Suprapubic skin (tissue), 4 donors: ENCODE measurements around the gene RASAL1. TPM values are rescaled to one million over a fixed set of nuclear protein-coding genes. Genes with fewer than 3 reads are reported as not detected.
A peak's percentile ranks its signal among the peaks of the same experiment; 100 is the strongest.

Experiments used
- DNase-seq, 2 donors: peaks; one replicate each; pipeline ENCODE4 v3.0.0-alpha.2; 2019; ENCODE audit warnings: low spot score in 2 of 2
- H3K27ac ChIP-seq: fragments of 200-600 bp; sonication (generic); one replicate; pipeline ENCODE4 v1.5.1; 2019
- H3K27me3 ChIP-seq: fragments of 200-600 bp; sonication (generic); one replicate; pipeline ENCODE4 v1.5.1; 2019
- H3K36me3 ChIP-seq: fragments of 200-600 bp; sonication (generic); one replicate; pipeline ENCODE4 v1.5.1; 2019
- H3K4me1 ChIP-seq: fragments of 200-600 bp; sonication (generic); one replicate; pipeline ENCODE4 v1.5.1; 2019
- H3K4me3 ChIP-seq: fragments of 200-600 bp; sonication (generic); one replicate; pipeline ENCODE4 v1.5.1; 2019; ENCODE audit warnings: mild to moderate bottlenecking
- H3K9me3 ChIP-seq: fragments of 200-600 bp; sonication (generic); one replicate; pipeline ENCODE4 v1.5.1; 2019
- EP300 ChIP-seq: sonication (generic); formaldehyde crosslinking; IDR thresholded peaks from one replicate; pipeline ENCODE4 v1.6.1; 2017; ENCODE audit warnings: antibody characterized with exemption
- POLR2A ChIP-seq, 2 donors: fragments of 450-650 bp; IDR thresholded peaks; one replicate each; pipeline ENCODE4 v1.6.1; 2017; ENCODE audit warnings: antibody characterized with exemption in 2 of 2, mild to moderate bottlenecking in 2 of 2, moderate library complexity in 2 of 2
- POLR2AphosphoS5 ChIP-seq, 3 donors: sonication (generic); formaldehyde crosslinking; IDR thresholded peaks; one replicate each; pipeline ENCODE4 v1.6.1; 2017; ENCODE audit warnings: antibody characterized with exemption in 3 of 3
- WGBS: methylation state at CpG from one replicate; pipeline ENCODE4 v1.1.5; 2018; 5-methylcytosine and 5-hydroxymethylcytosine counted together
- total RNA-seq, 4 donors: library from RNA; depleted of rRNA; stranded (reverse); fragments of >200 nt; gene quantifications; one replicate each; pipeline ENCODE4 v1.1.0, GENCODE V29; 2016
- TF ChIP-seq, protein P1 (sequence below), 2 donors: fragments of 200-600 bp in 1 of 2; fragments of 450-650 bp in 1 of 2; sonication (generic) in 1 of 2; IDR thresholded peaks; one replicate each; pipeline ENCODE4 v1.5.1; 2016 to 2019; ENCODE audit warnings: antibody characterized with exemption in 2 of 2, mild to moderate bottlenecking in 1 of 2, moderate library complexity in 1 of 2

RASAL1 gene
- total RNA-seq, 4 donors from 2014 or later = 19.8 to 39.0 (median 32.5) TPM

GRCh38 chr12:113151655-113152054, 16.1 kb upstream of the RASAL1 start:
- no peak for DNase-seq
- no peaks in the 10 kb centered on the region for H3K9me3 ChIP-seq
- TF ChIP-seq EP300 (no peak), POLR2A (IDR thresholded peaks at IDR 0.05) (no peak), POLR2AphosphoS5 (IDR thresholded peaks at IDR 0.05) (no peak)
- TF ChIP-seq, protein P1, sequence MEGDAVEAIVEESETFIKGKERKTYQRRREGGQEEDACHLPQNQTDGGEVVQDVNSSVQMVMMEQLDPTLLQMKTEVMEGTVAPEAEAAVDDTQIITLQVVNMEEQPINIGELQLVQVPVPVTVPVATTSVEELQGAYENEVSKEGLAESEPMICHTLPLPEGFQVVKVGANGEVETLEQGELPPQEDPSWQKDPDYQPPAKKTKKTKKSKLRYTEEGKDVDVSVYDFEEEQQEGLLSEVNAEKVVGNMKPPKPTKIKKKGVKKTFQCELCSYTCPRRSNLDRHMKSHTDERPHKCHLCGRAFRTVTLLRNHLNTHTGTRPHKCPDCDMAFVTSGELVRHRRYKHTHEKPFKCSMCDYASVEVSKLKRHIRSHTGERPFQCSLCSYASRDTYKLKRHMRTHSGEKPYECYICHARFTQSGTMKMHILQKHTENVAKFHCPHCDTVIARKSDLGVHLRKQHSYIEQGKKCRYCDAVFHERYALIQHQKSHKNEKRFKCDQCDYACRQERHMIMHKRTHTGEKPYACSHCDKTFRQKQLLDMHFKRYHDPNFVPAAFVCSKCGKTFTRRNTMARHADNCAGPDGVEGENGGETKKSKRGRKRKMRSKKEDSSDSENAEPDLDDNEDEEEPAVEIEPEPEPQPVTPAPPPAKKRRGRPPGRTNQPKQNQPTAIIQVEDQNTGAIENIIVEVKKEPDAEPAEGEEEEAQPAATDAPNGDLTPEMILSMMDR (IDR thresholded peaks at IDR 0.05) = no peak
- H3K27ac ChIP-seq = no peak overlapping the region
- H3K4me3 ChIP-seq = no peak overlapping the region
- H3K4me1 ChIP-seq = peaks cover 33% of the 10 kb centered on the region
- H3K36me3 ChIP-seq = no peaks in the 10 kb centered on the region
- H3K27me3 ChIP-seq = peaks cover 33% of the 10 kb centered on the region
- WGBS = 88% methylated on average over 3 of the region's 3 CpGs

DNA sequence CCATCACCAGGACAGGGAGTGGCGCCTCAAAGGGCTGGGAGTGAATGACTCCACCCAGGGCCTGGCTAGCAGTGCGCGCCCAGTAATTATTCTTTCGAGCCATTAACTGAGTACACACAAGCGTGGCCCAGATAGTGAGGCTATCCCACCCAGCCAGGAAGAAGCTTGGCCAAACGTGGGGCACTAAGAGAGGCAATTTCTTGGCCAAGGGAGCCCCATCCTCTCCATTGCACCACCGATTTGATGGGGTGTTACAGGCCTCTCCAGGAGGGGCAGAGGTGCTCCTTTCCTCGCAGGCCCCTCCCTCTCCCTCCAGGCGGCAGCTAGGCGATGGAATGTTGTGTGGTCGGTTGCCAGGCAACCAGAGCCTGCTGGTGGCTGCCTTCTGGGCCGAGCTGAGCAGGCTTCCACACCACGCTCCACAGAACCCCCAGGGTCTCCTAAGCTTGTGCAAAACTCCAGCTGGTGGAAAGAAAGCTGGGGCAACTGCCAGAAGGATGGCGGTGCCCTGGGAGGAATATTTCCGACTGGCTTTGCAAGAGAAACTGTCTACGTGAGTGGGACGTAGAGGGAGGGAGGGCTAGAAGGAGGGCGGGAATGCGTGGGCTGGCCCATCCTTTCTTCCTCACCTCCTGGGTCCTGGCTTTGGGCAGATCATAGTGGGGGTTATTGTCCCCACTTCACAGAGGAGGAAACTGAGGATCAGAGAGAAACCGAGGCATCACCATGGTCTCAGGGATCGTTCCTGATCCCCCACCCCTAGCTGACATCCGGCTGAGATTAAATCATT, 14.0 kb upstream of the RASAL1 start, which contains the start of gene CFAP73:
Gene CFAP73 (plus strand): TSS at position 364 of the 790 bp plus-strand sequence. CDS start 134 bp downstream, at position 498.
- TF ChIP-seq POLR2A (IDR thresholded peaks at IDR 0.05) = no peak
- TF ChIP-seq POLR2AphosphoS5 (IDR thresholded peaks at IDR 0.05) = no peak
- no peak for TF ChIP-seq EP300
- TF ChIP-seq, protein P1 (IDR thresholded peaks at IDR 0.05) = no peak
- peak within 1 kb of the TSS; percentile 53 for H3K27ac ChIP-seq

DNA sequence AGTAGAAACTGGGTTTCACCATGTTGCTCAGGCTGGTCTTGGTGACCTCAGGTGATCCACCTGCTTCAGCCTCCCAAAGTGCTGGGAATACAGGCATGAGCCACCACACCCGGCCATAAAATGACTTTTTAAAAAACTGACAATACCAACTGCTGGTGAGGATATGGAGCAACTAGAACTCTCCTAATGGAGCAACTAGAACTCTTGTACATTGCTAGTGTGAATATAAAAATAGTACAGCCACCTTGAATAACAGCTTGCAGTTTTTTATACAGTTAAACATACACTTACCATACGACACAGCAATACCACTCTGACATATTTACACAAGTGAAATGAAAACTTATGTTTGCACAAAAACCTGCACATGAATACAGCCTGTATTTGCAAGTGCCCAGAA, 11.4 kb upstream of the RASAL1 start:
- no peak overlapping the region for H3K27ac ChIP-seq
- H3K9me3 ChIP-seq = no peaks in the 10 kb centered on the region
- no peaks in the 10 kb centered on the region for H3K36me3 ChIP-seq
- no peak for DNase-seq
- peaks cover 20% of the 10 kb centered on the region for H3K4me1 ChIP-seq
- TF ChIP-seq, protein P1 (IDR thresholded peaks at IDR 0.05) = no peak
- TF ChIP-seq POLR2AphosphoS5 (IDR thresholded peaks at IDR 0.05) (no peak), EP300 (no peak), POLR2A (IDR thresholded peaks at IDR 0.05) (no peak)
- H3K4me3 ChIP-seq = no peak overlapping the region
- 90% methylated on average over 2 of the region's 2 CpGs for WGBS
- peaks cover 12% of the 10 kb centered on the region for H3K27me3 ChIP-seq

More for the DNA sequence above, 14.0 kb upstream of the RASAL1 start, which contains the start of gene CFAP73:
- peaks cover 31% of the 10 kb centered on the region for H3K4me1 ChIP-seq
- no peaks in the 10 kb centered on the region for H3K9me3 ChIP-seq
- H3K36me3 ChIP-seq = no peaks in the 10 kb centered on the region
- DNase-seq = peak in 1 of 2 donors; percentile 78
- H3K4me3 ChIP-seq = no peak within 1 kb of the TSS
- 15% methylated on average over 16 of the region's 22 CpGs for WGBS
- H3K27me3 ChIP-seq = peaks cover 25% of the 10 kb centered on the region

- Histone ChIP-seq H3K27me3 (peaks cover 4% of the 10 kb centered on the region), H3K27ac (no peak overlapping the region), H3K4me1 (peaks cover 29% of the 10 kb centered on the region), H3K36me3 (no peaks in the 10 kb centered on the region), H3K9me3 (no peaks in the 10 kb centered on the region), H3K4me3 (no peak overlapping the region)
- WGBS = 75% methylated on average over 12 of the region's 12 CpGs
- no peak for TF ChIP-seq EP300
- DNase-seq = no peak
Observed at GRCh38 chr12:113145720-113146551, 10.4 kb upstream of the RASAL1 start.

- H3K4me1 ChIP-seq = peaks cover 24% of the 10 kb centered on the region
- H3K27ac ChIP-seq = no peak overlapping the region
Observed at GRCh38 chr12:113144806-113145205, 9.2 kb upstream of the RASAL1 start.

More at GRCh38 chr12:113144806-113145205, 9.2 kb upstream of the RASAL1 start:
- Histone ChIP-seq H3K4me3 (no peak overlapping the region), H3K9me3 (no peaks in the 10 kb centered on the region), H3K27me3 (no peaks in the 10 kb centered on the region), H3K36me3 (no peaks in the 10 kb centered on the region)
- no peak for DNase-seq
- WGBS = 78% methylated on average over 5 of the region's 5 CpGs
- TF ChIP-seq, protein P1 (IDR thresholded peaks at IDR 0.05) = no peak
- TF ChIP-seq EP300 (no peak), POLR2A (IDR thresholded peaks at IDR 0.05) (no peak), POLR2AphosphoS5 (IDR thresholded peaks at IDR 0.05) (no peak)
